Stimulated activated CD4-positive, alpha-beta T cell treated with anti-CD3 and anti-CD28 coated beads, Interleukin-4, amount 100 ng/mL, for 4 hours (primary cell): Measurements from ENCODE around the gene MCC.

Experiments used
- DNase-seq, 2 experiments: peaks; one replicate each; pipeline ENCODE4 v3.0.0-alpha.2; 2020

The MCC gene

DNA sequence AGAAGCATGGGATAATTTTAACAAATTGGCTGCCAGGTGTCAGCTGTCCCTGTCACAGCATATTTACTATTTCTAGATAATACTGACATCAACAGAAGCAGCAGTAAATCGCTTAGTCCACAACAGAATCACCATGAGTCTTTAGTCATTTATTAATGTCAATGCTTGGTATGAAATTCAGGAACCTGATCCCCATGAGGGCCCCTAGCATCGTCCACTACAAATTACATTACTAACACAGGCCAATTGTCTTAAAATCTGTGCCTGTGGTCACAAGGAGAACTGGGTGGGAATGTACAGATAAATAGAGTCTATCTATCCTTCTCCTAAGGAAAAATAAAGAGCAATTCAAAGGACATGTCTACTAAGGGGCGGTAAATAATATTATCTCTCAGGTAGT lies 129.6 kb downstream of the MCC start:
- no peak for DNase-seq

DNA sequence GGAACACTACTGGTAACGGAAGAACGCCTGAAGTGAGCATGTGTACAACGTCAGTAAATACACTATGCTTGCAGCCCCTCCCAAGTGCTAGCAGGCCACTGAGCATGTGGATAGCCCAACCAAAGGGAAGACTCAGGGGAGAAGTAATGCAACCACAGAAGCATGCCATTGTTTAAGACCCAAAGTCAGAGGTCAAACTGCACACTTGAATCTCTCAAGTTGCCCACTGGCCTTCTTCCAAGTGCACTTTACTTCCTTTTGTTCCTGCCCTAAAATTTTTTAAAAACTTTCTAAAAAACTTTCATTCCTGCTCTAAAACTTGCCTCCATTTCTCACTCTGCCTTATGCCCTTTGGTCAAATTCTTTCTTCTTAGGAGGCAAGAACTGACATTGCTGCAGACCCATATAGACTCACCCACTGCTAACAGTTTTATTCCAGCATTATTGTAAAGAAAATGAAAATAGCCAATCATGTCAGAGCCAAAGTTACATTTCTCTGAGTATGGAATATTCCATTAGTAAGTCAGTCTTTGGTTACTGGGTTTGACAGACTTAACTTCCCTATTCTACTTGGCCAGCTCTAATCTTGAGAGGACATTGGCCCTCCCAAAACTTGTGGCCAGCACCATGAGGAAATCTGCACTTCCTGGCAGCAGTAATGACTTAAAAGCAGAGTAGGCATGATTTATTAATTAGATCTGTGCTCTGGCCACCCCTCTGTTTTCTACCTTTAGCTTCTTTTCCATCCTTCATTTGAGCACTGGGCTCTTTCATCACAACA lies 130.4 kb downstream of the MCC start:
- DNase-seq, result no peak

DNA sequence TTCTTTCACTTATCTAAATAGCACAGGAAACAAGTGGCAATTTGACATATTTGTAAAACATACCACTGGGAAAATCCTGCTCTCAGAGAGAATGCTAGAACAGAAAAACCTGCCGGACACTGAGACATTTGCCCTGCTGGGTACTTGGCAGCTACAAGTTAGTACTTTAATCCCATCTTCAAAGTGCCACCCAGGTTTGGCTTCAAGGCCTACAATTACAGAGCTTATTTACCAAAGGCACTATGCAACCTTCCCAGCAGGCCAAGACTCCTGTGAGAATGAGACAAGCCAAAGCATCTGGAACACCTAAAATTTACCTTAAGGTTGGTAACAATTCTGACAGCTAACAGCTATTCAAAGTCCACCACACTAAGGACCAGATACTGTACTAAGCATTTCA lies 131.8 kb downstream of the MCC start:
- no peak for DNase-seq

DNA sequence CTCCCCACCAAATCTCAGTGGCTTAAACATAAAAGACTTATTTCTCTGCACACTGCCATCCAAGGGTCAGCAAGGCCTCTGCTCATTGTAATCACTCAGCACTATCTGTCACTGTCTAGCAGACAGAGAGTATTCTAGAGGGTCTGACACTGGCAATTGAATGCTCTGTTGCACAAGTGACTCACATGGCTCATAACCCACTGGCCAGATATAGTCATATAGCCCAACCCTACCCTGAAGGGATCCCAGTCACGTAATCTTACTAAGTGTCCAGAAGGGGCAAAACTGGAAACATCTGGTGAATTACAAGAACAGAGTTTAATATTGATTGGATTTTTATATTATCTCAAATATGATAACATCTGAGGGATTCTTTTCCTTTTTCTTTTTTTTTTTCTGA lies 134.2 kb downstream of the MCC start:
- no peak for DNase-seq

DNA sequence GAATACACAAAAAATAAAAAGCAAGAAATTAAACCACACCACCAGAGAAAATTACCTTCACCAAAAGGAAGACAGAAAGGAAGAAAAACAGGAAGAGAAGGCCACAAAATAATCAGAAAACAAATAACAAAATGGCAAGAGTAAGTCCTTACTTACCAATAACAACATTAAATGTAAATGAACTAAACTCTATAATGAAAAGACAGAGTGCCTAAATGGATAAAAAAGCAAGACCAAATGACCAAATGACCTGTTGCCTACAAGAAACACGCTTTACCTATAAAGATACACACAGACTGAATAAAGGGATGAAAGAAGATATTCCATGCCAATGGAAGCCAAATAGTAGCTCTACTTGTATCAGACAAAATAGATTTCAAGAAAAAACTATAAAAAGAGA lies 140.7 kb downstream of the MCC start:
- no peak for DNase-seq

DNA sequence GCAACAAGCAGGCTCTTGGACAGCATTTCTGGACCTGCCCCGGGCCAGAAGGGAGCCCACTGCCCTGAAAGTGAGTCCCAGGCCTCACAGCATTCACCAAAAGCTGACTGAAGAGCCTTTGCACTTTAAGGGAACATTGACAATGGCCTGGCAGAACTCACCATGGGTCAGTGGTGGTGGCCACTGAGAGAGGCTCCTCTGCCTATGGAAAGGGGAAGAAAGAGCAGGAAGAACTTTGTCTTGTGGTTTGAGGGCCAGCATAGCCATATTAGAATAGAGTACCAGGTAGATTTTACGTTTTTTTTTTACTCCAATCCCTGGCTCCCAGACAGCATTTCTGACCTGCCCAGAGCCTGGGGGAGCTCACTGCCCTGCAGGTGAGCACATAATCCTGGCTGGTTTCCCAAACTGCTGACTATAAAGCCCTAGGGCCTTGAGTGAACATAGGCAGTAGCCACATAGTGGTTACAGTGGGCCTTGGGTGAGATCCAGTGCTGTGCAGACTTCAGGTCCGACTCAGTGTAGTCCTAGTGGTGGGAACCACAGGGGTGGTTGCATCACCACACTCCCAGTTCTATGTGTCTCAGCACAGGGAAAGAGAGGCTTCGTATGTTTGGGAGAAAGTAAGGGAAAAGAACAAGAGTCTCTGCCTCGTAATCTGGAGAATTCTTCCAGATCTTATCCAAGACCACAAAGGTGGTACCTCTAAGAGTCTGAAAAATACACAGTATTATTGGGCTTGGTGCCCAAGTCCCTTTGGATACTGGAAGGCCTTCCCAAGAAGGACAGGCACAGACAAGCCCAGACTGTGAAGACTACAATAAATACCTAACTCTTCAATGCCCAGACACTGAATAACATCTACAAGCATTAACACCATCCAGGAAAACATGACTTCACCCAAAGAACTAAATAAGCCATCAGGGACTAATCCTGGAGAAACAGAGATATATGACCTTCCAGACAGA lies 143.0 kb downstream of the MCC start:
- no peak for DNase-seq

DNA sequence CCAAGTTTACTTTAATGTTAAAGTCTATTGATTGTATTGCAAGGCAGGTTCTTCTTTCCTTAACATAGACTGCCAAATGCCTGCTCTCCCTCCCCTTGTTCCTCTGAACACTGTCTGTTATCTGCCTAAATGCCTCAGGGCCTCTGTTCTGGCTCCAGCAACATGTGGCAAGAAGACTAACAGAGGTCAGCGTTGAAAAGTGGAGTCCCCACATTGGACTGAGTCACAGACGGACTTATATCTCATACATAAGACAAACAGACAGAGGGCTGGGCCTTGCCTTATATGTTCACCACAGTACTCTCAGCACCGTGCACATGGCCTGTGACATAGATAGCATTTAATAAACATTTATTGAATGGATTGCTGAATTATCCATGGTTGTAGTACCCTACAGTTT lies 144.9 kb downstream of the MCC start:
- no peak for DNase-seq

DNA sequence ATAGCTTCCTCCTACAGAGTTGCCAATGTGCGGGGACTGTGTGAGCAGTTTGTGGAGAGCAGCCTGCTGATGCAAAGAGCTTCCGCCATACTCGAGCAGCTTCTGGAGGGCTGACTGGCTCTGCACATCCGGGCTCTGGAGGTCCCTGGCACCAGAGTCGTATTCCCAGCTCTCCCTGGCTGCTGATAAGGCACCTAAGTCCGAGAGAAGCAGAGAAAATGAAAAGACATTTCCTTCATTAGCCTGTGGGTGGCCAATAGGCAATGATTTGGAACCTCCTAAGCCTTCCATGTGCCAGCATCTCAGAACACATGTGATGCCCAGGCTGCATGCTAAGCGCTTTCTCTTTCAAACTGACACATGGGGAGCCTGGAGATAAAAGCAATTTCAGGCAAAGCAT lies 147.7 kb downstream of the MCC start:
- no peak for DNase-seq

DNA sequence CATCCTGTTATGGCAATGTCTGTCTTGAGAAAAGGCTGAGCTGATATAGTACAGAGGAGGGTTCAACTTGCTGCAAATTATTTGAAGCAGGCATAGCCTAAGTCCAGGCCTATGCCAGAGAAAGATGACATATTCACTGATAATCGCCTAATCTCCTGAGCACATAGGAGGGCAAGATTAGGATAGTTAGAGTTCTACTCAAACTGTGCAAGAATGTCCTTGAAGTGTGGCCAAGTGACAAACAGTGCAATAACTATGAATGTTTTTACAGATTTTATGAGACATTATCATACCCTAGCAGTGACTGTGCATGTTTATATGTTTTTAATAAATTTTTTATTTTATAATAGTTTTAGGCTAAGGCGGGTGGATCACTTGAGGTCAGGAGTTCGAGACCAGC lies 149.6 kb downstream of the MCC start:
- DNase-seq, result no peak

DNA sequence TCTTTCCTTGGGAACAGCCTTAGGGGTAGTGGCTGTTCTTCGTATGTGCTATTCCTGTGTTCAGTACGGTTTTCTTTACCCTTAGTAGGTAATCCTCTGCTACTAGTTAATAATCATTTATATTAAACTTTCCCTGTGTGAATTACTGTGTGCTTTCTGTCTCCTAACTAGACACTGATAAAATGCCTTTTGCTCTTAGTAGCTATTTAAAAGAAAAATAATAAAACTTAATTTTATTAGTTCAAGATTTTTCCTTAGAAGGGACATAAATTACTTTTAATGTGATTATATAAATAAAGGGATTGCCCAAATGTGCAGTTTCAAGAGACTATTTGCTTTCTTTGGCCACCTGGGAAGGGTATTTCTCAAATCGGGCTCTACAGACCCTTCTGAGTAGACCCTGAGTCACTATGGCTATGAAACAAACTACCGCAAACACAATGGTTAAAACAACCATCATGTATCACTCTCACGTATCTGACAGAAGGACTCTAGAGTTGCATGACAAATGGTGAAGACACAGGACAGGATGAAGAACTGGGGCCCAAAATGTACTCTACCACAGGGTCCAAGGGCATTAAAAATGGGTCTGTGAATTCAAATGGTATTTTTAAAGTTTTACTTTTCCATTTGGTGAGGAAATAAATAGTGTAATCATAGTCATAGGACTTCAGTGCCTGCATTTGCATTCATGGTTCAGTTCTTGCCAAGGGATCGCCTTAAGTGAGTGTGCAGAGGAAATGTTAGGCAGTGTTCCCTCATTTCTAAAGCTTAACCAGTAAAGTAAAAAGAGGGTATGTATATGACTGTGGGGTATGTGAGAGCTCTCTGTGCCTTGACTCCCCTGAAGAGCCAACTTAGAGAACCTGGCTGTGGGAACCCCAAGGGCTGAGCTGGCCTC lies 150.5 kb downstream of the MCC start:
- DNase-seq, result no peak

DNA sequence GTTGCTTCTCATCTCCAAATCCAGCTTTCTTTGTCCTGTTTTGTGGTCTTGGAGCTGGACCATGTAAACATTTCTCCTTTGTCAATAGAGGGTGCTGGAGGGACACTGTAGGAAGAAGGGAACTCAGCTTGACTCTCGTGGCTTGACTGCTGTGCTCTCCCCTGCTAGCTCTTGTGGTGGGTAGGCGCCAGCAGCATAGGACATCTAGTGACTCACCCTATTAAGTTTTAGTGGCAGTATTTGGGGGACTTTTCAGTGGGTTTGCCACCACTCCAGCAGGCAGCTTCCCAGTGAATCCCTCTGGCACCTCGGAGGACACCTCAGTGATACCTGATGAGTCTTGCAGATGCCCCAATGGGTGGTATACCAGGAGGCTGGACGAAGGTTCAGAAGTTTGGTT lies 151.3 kb downstream of the MCC start:
- no peak for DNase-seq

DNA sequence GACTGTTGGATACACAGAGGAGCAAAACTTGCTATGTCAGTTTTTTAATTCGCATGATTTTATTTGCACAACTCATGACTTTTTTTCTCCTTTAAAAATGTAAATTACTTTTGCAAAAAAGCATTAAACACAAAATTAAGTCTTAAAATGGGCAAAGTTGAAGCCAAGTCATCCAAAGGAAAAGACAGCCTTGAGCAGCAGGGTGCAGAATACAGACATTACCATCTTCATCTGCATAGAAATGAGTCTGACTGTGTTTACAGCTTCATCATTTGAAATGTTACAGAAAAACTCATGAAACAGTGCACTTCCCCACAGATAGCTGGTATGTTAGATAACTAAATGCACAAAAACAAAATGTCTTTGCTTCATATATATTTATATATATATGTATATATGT lies 154.8 kb downstream of the MCC start:
- DNase-seq, result no peak

DNA sequence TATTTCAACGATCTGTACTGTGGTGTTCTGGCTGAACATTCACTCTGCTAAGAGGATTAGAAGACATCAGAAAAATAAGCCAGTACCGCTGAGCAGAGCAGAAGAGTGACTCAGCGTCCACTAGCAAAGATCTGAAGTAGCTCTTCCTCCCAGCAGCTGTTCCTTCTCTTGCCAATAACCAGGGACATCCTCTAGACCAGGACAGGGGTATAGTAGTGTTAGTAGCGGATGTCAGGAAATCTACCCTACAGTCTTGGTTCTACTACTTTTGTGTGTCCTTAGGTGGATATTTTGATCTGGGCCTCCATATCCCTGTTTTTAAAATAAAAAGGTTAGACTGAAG lies 157.1 kb downstream of the MCC start:
- no peak for DNase-seq

DNA sequence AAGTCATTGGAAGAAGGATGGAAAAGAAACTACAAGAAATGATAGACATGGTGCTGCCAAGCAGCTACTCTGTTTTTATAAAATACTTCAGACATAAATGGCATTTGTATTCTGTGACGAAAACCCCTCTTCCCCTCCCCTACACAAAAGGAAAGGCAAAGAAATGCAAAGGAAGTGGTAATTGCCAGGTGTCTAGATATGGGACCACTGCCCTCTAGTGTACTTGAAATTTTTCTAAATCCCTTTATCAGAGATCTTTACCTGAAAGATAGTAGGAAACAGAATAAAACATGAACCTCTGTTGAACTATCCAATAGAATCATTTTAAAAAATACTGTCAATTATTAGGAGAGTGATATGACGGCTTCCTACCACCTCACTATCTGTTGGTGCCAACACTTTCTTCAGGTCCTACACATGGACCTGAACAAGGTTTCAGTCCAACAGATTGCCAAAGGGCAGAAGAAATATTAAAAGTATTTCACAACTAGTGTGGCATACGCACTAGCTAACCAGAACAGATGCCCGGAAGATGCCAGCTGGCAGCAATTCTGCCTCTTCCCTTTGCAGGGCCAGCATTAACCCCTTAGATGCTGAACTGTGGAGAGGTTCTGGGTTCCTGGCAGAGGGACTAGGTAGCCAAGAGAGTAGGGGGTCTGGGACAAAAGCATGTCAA lies 157.6 kb downstream of the MCC start:
- no peak for DNase-seq

DNA sequence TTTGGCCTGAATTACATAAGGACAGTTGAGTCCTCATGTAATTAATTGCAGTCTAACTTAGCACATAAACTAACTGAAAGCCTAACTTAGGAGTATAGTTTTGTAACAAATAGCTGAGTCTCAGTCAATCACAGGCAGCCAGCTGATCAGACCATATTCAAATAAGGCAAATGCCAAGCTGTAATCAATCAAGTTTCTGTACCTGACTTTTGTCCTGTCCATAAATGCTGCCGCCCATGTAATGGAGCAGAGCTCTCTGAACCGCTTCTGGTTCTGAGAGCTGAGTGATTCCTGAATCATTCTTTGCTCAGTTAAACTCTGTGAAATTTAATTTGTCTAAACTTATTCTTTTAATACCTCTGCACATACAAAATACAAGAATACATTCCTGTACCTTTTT lies 158.3 kb downstream of the MCC start:
- no peak for DNase-seq

DNA sequence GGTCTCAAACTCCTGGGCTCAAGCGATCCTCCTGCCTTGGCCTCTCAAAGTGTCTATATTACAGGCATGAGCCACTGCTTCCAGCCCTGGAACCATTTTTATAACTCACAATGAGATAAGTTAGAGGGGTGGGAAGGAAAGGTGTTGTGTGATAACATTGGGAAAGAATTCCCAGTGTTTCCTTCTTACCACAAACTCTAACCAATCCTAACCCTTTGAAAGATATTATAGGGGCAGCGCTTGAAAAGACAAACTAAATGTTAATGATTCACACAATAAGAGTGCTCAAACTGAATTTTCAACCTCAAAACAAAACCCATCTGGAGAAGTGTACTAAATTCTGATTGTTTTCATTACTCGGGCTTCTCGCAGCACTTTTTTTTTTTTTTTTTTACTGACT lies 163.2 kb downstream of the MCC start:
- no peak for DNase-seq

DNA sequence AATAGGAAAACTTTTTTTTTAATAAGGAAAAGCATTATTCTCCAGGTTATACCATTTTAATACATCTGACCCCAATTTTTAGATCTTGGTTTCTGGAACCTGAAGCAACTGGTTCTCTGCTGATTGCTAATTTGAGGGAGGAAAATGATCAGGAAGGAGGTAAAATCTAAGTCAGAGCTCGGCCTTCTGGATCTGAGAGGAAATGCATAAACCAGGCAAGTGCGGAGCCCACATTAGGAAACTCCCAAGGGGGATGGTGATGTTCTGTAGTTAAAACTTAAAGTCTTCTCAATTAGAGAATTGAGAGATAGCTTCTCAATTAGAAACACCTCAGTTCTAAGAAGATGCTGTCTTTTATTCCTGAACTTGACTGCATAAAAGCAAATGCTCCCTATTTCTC lies 167.0 kb downstream of the MCC start:
- DNase-seq, result no peak

DNA sequence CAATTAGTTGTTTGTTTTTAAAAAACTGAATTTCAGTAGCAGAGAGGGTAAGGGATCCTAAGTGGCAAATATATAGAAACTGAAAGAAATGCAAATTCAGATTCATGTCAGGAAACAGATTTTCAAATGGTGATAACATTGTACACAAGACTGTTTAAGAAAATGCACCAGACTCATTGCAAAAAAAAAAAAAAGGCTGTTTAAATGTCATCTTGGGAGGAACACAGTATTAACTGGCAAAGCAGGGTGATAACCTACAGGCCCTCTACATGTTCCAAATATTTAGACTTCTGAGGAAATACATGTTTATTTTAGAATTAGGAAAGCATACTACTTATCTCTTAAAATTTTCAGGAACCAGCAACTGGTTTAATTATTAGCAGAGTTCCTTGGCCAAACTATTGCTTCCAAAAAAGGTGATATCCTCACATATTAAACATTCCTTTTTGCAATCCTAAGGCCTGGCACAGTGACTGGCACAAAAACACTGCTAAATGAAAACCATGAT lies 167.9 kb downstream of the MCC start:
- DNase-seq, result no peak

DNA sequence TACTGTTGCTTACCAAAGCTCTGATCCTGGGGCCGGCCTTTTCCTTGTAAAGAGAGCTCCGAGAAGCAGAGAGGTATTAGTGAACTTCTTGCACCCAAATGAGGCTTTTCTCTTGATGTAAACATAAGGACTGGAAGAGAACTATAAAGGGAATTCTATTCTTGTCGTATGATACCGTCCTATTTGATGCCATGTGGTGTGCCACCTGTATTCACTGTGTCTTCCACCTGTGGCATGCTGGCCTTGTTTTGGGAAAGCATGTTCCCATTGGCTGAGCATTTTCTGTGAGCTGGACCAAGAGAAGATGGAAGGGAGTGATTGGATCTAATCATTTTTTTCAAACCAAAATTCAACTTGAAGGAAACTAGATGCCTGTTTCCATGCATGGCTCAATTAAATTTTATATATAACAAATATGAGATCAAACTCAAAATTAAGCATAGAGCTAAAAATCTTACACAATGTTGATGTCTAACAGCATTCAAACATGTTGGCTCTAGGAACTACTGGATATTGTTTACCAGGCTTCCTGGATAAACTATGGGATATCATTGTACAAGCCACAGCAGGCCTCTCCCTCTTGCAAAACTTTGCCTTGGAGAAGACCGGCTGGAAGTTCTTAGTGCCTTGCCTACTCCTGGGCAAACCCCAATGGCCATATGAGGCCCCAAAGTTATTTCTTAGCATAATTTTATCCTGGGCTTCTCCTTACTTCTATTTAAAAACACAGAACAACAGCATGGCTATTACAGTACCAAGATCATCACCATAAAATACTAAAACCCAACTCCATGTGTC lies 168.8 kb downstream of the MCC start:
- DNase-seq, result no peak

DNA sequence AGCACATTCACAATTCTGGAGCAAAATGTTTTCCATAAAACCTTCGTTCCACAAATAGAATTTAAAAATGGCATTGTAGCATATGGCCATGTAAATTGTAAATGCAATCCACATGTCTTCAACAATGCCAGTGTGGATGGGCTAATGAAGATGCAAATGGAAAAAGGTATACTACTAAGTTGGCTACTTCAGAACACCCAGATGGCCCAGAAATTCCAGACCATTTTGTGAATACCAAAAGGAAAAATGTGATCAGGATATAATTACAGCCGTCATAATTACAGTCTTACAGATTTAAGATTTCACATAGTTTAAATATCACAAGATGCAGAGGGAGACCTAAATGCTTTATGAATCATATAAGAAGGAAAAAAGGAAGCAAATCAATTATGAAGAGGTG lies 170.6 kb downstream of the MCC start:
- no peak for DNase-seq

DNA sequence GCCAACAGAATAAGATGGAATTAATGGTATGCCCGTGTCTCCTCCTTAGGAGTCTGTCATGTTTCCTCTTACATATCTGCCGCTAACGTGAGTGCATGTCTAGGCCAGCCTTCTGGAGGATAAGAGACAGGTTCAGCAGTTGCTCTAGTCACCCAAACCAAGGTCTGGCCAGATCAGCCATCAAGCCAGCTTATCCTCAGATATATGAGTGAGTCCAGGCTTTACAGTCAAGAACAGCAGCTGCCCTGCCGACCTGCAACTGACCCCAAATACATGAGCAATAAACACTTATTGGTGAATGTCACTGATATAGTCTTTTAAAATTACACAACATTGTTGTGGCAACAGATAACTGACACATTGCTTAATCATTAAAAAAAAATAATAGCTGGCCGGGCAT lies 177.0 kb downstream of the MCC start:
- DNase-seq, result no peak

DNA sequence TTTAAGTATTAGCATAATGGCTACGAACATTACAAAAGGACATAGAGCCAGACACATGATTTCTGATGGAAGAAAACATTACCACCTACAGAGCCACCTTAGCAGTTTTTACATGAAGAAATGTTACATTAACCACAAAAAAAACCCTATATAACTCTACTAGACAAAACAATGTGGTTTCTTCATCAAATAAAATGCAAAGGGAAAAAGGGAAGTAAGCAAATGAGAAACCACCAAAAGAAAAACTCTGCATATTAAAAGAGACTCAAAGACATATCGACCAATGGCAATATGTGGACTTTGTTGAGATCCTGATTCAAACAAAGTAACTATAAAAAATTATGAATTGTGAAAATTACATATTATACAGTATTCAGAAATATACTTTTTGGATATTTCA lies 186.1 kb downstream of the MCC start:
- no peak for DNase-seq
